H9 (cell line): Measurements from ENCODE around the gene CMTM7. TPM values are rescaled to one million over a fixed set of nuclear protein-coding genes. Genes with fewer than 3 reads are reported as not detected.

ENCODE experiments used
- DNase-seq: peaks from one replicate; pipeline ENCODE4 v3.0.0-alpha.2; 2017
- H2AFZ ChIP-seq: one replicate; pipeline ENCODE4 v1.6.1; 2013; ENCODE audit warnings: mild to moderate bottlenecking, low read length, control low read depth, moderate library complexity
- H2AK5ac ChIP-seq: 2 replicates; pipeline ENCODE4 v1.6.1; 2013; ENCODE audit warnings: low read length, control low read depth, mixed read lengths; ENCODE audit not compliant: insufficient read length
- H2BK120ac ChIP-seq: one replicate; pipeline ENCODE4 v1.6.1; 2013; ENCODE audit warnings: low read depth, mild to moderate bottlenecking, low read length, control low read depth, inconsistent platforms; ENCODE audit not compliant: poor library complexity, severe bottlenecking
- H2BK12ac ChIP-seq: 2 replicates; pipeline ENCODE4 v1.6.1; 2013; ENCODE audit warnings: low read length, control low read depth, mixed read lengths, low read depth; ENCODE audit not compliant: insufficient read length
- H2BK15ac ChIP-seq: 2 replicates; pipeline ENCODE4 v1.6.1; 2013; ENCODE audit warnings: low read depth, low read length, control low read depth
- H2BK20ac ChIP-seq: one replicate; pipeline ENCODE4 v1.6.1; 2013; ENCODE audit warnings: low read depth, mild to moderate bottlenecking, low read length, control low read depth, inconsistent platforms; ENCODE audit not compliant: poor library complexity, severe bottlenecking
- H2BK5ac ChIP-seq: 2 replicates; pipeline ENCODE4 v1.6.1; 2013; ENCODE audit warnings: low read length, control low read depth, mixed read lengths; ENCODE audit not compliant: insufficient read length
- H3K14ac ChIP-seq: 2 replicates; pipeline ENCODE4 v1.6.1; 2013; ENCODE audit warnings: low read length, control low read depth; ENCODE audit not compliant: insufficient read depth
- H3K18ac ChIP-seq: 2 replicates; pipeline ENCODE4 v1.6.1; 2013; ENCODE audit warnings: low read depth, mild to moderate bottlenecking, mixed read lengths, low read length, control low read depth; ENCODE audit not compliant: insufficient read length
- H3K23ac ChIP-seq: 2 replicates; pipeline ENCODE4 v1.6.1; 2013; ENCODE audit warnings: low read length, control low read depth, mixed read lengths, low read depth; ENCODE audit not compliant: insufficient read length
- H3K23me2 ChIP-seq: 2 replicates; pipeline ENCODE4 v1.6.1; 2013; ENCODE audit warnings: low read depth, mild to moderate bottlenecking, mixed read lengths, low read length, control low read depth; ENCODE audit not compliant: insufficient read length, poor library complexity, severe bottlenecking
- H3K27ac ChIP-seq: 2 replicates; pipeline ENCODE4 v1.5.1; 2013; ENCODE audit warnings: low read length, control low read depth, mixed read lengths, low read depth; ENCODE audit not compliant: insufficient read length
- H3K27me3 ChIP-seq: 2 replicates; pipeline ENCODE4 v1.6.1; 2013; ENCODE audit warnings: low read length, control low read depth, inconsistent platforms; ENCODE audit not compliant: insufficient read depth
- H3K4ac ChIP-seq: 2 replicates; pipeline ENCODE4 v1.6.1; 2013; ENCODE audit warnings: low read depth, mild to moderate bottlenecking, control low read depth, inconsistent platforms, low read length, moderate library complexity
- H3K4me1 ChIP-seq: 2 replicates; pipeline ENCODE4 v1.6.1; 2013; ENCODE audit warnings: low read length, control low read depth, inconsistent platforms; ENCODE audit not compliant: insufficient read depth
- H3K4me2 ChIP-seq: 2 replicates; pipeline ENCODE4 v1.6.1; 2013; ENCODE audit warnings: low read length, control low read depth, mixed read lengths; ENCODE audit not compliant: insufficient read length, insufficient read depth
- H3K56ac ChIP-seq: 2 replicates; pipeline ENCODE4 v1.6.1; 2013; ENCODE audit warnings: low read depth, mild to moderate bottlenecking, mixed read lengths, low read length, control low read depth; ENCODE audit not compliant: insufficient read length
- H3K79me1 ChIP-seq: 2 replicates; pipeline ENCODE4 v1.6.1; 2013; ENCODE audit warnings: low read depth, mild to moderate bottlenecking, moderate library complexity, low read length, control low read depth, inconsistent platforms; ENCODE audit not compliant: insufficient read depth, poor library complexity, severe bottlenecking
- H3K79me2 ChIP-seq: 2 replicates; pipeline ENCODE4 v1.6.1; 2013; ENCODE audit warnings: low read length, control low read depth, inconsistent platforms; ENCODE audit not compliant: insufficient read depth
- H3K9ac ChIP-seq: 2 replicates; pipeline ENCODE4 v1.6.1; 2013; ENCODE audit warnings: low read length, control low read depth, mixed read lengths; ENCODE audit not compliant: insufficient read length; ENCODE audit errors: extremely low read depth
- H3K9me3 ChIP-seq: one replicate; pipeline ENCODE4 v1.6.1; 2013; ENCODE audit warnings: low read depth, low read length, inconsistent platforms; ENCODE audit not compliant: control insufficient read depth
- H3T11ph ChIP-seq: one replicate; pipeline ENCODE4 v1.6.1; 2013; ENCODE audit warnings: mild to moderate bottlenecking, low read length, control low read depth, inconsistent platforms
- H4K20me1 ChIP-seq: one replicate; pipeline ENCODE4 v1.6.1; 2013; ENCODE audit not compliant: control insufficient read depth, insufficient read length, insufficient read depth
- H4K5ac ChIP-seq: 2 replicates; pipeline ENCODE4 v1.6.1; 2013; ENCODE audit warnings: low read depth, mild to moderate bottlenecking, mixed read lengths, low read length, control low read depth; ENCODE audit not compliant: insufficient read length
- H4K8ac ChIP-seq: replicated peaks from 2 replicates; pipeline ENCODE4 v1.6.1; 2013; ENCODE audit warnings: low read length, control low read depth, mixed read lengths, low read depth; ENCODE audit not compliant: insufficient read length
- H4K91ac ChIP-seq: 2 replicates; pipeline ENCODE4 v1.6.1; 2013; ENCODE audit warnings: low read depth, mild to moderate bottlenecking, moderate library complexity, mixed read lengths, low read length, control low read depth; ENCODE audit not compliant: insufficient read length
- H3K27ac Mint-ChIP-seq, 3 experiments: 2 replicates in 2 of 3; 3 replicates in 1 of 3; pipeline ENCODE4 v1.8.0; 2020 to 2021; ENCODE audit warnings: mixed read lengths in 3 of 3, mild to moderate bottlenecking in 1 of 3, moderate library complexity in 1 of 3
- H3K27me3 Mint-ChIP-seq: 2 replicates; pipeline ENCODE4 v1.8.0; 2021; ENCODE audit warnings: low read depth, mild to moderate bottlenecking, moderate library complexity, mixed read lengths
- H3K36me3 Mint-ChIP-seq, 3 experiments: 2 replicates in 2 of 3; 3 replicates in 1 of 3; pipeline ENCODE4 v1.8.0; 2020 to 2021; ENCODE audit warnings: low read depth in 3 of 3, mixed read lengths in 3 of 3; ENCODE audit not compliant: insufficient read depth in 1 of 3
- H3K4me1 Mint-ChIP-seq, 2 experiments: 2 replicates each; pipeline ENCODE4 v1.8.0; 2020; ENCODE audit warnings: mixed read lengths in 2 of 2
- H3K4me3 Mint-ChIP-seq, 2 experiments: 2 replicates in 1 of 2; 3 replicates in 1 of 2; pipeline ENCODE4 v1.8.0; 2020 to 2021; ENCODE audit warnings: mild to moderate bottlenecking in 2 of 2, mixed read lengths in 2 of 2, moderate library complexity in 1 of 2
- H3K9me3 Mint-ChIP-seq, 2 experiments: 2 replicates in 1 of 2; 3 replicates in 1 of 2; pipeline ENCODE4 v1.8.0; 2020; ENCODE audit warnings: mild to moderate bottlenecking in 2 of 2, mixed read lengths in 2 of 2, moderate library complexity in 1 of 2
- CTCF ChIP-seq: fragments of 200-600 bp; sonication (generic); conservative IDR thresholded peaks from 3 replicates; pipeline ENCODE4 v1.8.0; 2021; ENCODE audit warnings: antibody characterized with exemption, mild to moderate bottlenecking
- WGBS: extraction: QIAGEN DNeasy Blood & Tissue Kit; methylation state at CpG from one replicate; pipeline ENCODE4 v1.1.7; 2013; ENCODE audit warnings: missing lambda C conversion rate, low lambda C conversion rate, mixed read lengths; ENCODE audit not compliant: insufficient read length; ENCODE audit errors: extremely low coverage; 5-methylcytosine and 5-hydroxymethylcytosine counted together
- total RNA-seq: library from RNA; stranded (reverse); gene quantifications from 2 replicates; pipeline ENCODE4 v1.2.1, GENCODE V29; 2021

Gene CMTM7
- total RNA-seq, 1 experiment from 2014 or later, result 23.9 TPM

- Mint-ChIP-seq H3K27me3 (no peaks in the 10 kb centered on the region; the same call in 1 of the 2 replicates), H3K36me3 (peaks cover 5 to 10% (median 5%) of the 10 kb centered on the region in 3 experiments), H3K4me3 (no peak overlapping the region), H3K27ac (peak overlapping the region in 2 of 3 experiments; percentile 8 to 40; a peak in 3 of 7 replicates), H3K4me1 (peaks cover 33 to 39% of the 10 kb centered on the region in 2 experiments), H3K9me3 (peaks cover 7% of the 10 kb centered on the region in 2 experiments; a peak in 4 of 5 replicates)
- H3K4ac ChIP-seq, result no peak overlapping the region
- H3K9ac ChIP-seq, result no peak overlapping the region
- no peaks in the 10 kb centered on the region for H4K20me1 ChIP-seq
- no peaks in the 10 kb centered on the region for H3K79me2 ChIP-seq
- no peak overlapping the region for H4K8ac ChIP-seq
- no peak overlapping the region for H3K23ac ChIP-seq
- no peak overlapping the region for H3K14ac ChIP-seq
- H4K5ac ChIP-seq, result no peak overlapping the region
- no peaks in the 10 kb centered on the region for H3K27me3 ChIP-seq
- H2AK5ac ChIP-seq, result no peak overlapping the region
- H2BK20ac ChIP-seq, result no peak overlapping the region
- no peak overlapping the region for H3K18ac ChIP-seq
- H3T11ph ChIP-seq, result no peak overlapping the region
- no peak overlapping the region for H2AFZ ChIP-seq
- no CpG with 5 or more reads among the region's 12 CpGs for WGBS
- H3K23me2 ChIP-seq, result no peaks in the 10 kb centered on the region
- no peak overlapping the region for H3K27ac ChIP-seq
- no peaks in the 10 kb centered on the region for H3K9me3 ChIP-seq
- no peak for TF ChIP-seq CTCF
- H3K56ac ChIP-seq, result no peak overlapping the region
- DNase-seq, result no peak
- no peaks in the 10 kb centered on the region for H3K79me1 ChIP-seq
- H3K4me1 ChIP-seq, result peaks cover 5% of the 10 kb centered on the region; the same call in 1 of the 2 replicates
- no peak overlapping the region for H2BK120ac ChIP-seq
- H2BK5ac ChIP-seq, result no peak overlapping the region
- H3K4me2 ChIP-seq, result no peak overlapping the region
- no peak overlapping the region for H4K91ac ChIP-seq
- no peak overlapping the region for H2BK15ac ChIP-seq
- H2BK12ac ChIP-seq, result no peak overlapping the region
Measured at GRCh38 chr3:32423956-32424557, 32.4 kb downstream of the CMTM7 start.
